WTC11 (cell line): ENCODE results near the gene PDF. TPM values are rescaled to one million over a fixed set of nuclear protein-coding genes. Genes with fewer than 3 reads are reported as not detected.

ENCODE experiments used
- ATAC-seq: fragments of 200-7000 bp; cut with Tn5 transposase; 2 replicates; pipeline ENCODE4 v1.10.0; 2021; ENCODE audit warnings: mild to moderate bottlenecking, moderate library complexity
- CTCF ChIA-PET: fragments of 300-600 bp; sonication (Branson Sonifier 250); formaldehyde crosslinking; loops from one replicate; lab custom pipeline; 2021; ENCODE audit warnings: antibody characterized with exemption; lab: Charles Lee
- POLR2A ChIA-PET: fragments of 350-600 bp; sonication (Branson Sonifier 250); formaldehyde crosslinking; loops from one replicate; lab custom pipeline; 2021; ENCODE audit warnings: antibody characterized with exemption; lab: Charles Lee
- DNase-seq: peaks from one replicate; pipeline ENCODE4 v3.0.0; 2021; ENCODE audit warnings: low spot score
- H3K27ac Mint-ChIP-seq: 2 replicates; pipeline ENCODE4 v1.8.0; 2021; ENCODE audit warnings: mixed read lengths
- H3K27me3 Mint-ChIP-seq: 2 replicates; pipeline ENCODE4 v1.8.0; 2021; ENCODE audit warnings: low read depth, mild to moderate bottlenecking, moderate library complexity, mixed read lengths
- H3K36me3 Mint-ChIP-seq: 2 replicates; pipeline ENCODE4 v1.8.0; 2021; ENCODE audit warnings: mixed read lengths
- H3K4me1 Mint-ChIP-seq: 2 replicates; pipeline ENCODE4 v1.8.0; 2022; ENCODE audit warnings: mixed read lengths
- H3K4me3 Mint-ChIP-seq: 2 replicates; pipeline ENCODE4 v1.8.0; 2021; ENCODE audit warnings: mild to moderate bottlenecking, moderate library complexity, mixed read lengths
- H3K9me3 Mint-ChIP-seq: 2 replicates; pipeline ENCODE4 v1.8.0; 2021; ENCODE audit warnings: mixed read lengths
- AR ChIP-seq: fragments of 250-450 bp; sonication (Bioruptor Pico); IDR thresholded peaks from 2 replicates; pipeline ENCODE4 v1.9.0; 2021; ENCODE audit warnings: mild to moderate bottlenecking
- ATF3 ChIP-seq: sonication (generic); formaldehyde crosslinking; conservative IDR thresholded peaks from 2 replicates; pipeline ENCODE4 v1.8.1; 2022; ENCODE audit warnings: mild to moderate bottlenecking, missing genetic modification reagents
- ATF6 ChIP-seq: sonication (generic); formaldehyde crosslinking; IDR thresholded peaks from 2 replicates; pipeline ENCODE4 v1.8.1; 2023; ENCODE audit warnings: mild to moderate bottlenecking, missing genetic modification reagents
- ETV6 ChIP-seq: sonication (generic); formaldehyde crosslinking; IDR thresholded peaks from 2 replicates; pipeline ENCODE4 v1.8.1; 2022; ENCODE audit warnings: mild to moderate bottlenecking, missing genetic modification reagents
- FOXJ3 ChIP-seq: sonication (generic); formaldehyde crosslinking; IDR thresholded peaks from 2 replicates; pipeline ENCODE4 v1.9.0; 2021; ENCODE audit warnings: missing genetic modification reagents, mild to moderate bottlenecking, borderline replicate concordance
- FOXK1 ChIP-seq: sonication (generic); formaldehyde crosslinking; IDR thresholded peaks from 2 replicates; pipeline ENCODE4 v1.8.0; 2022; ENCODE audit warnings: mild to moderate bottlenecking, moderate library complexity, missing genetic modification reagents
- FOXP1 ChIP-seq: sonication (generic); formaldehyde crosslinking; IDR thresholded peaks from 2 replicates; pipeline ENCODE4 v1.8.0; 2022; ENCODE audit warnings: missing genetic modification reagents, mild to moderate bottlenecking, moderate library complexity, borderline replicate concordance
- IRF1 ChIP-seq: sonication (generic); formaldehyde crosslinking; IDR thresholded peaks from 2 replicates; pipeline ENCODE4 v1.8.0; 2023; ENCODE audit warnings: missing genetic modification reagents
- JAZF1 ChIP-seq: fragments of 250-450 bp; sonication (Bioruptor Pico); IDR thresholded peaks from 2 replicates; pipeline ENCODE4 v1.9.0; 2021; ENCODE audit warnings: moderate library complexity, mild to moderate bottlenecking, inconsistent platforms
- MAX ChIP-seq: sonication (generic); formaldehyde crosslinking; IDR thresholded peaks from 2 replicates; pipeline ENCODE4 v1.8.0; 2022; ENCODE audit warnings: mild to moderate bottlenecking, missing genetic modification reagents
- MYBL2 ChIP-seq: sonication (generic); formaldehyde crosslinking; IDR thresholded peaks from 2 replicates; pipeline ENCODE4 v1.8.1; 2023; ENCODE audit warnings: mild to moderate bottlenecking, moderate library complexity, missing genetic modification reagents
- NFATC4 ChIP-seq: fragments of 250-450 bp; sonication (Bioruptor Pico); IDR thresholded peaks from 2 replicates; pipeline ENCODE4 v1.9.0; 2021; ENCODE audit warnings: mild to moderate bottlenecking
- NFE2L1 ChIP-seq: sonication (generic); formaldehyde crosslinking; IDR thresholded peaks from 2 replicates; pipeline ENCODE4 v1.8.1; 2023; ENCODE audit warnings: missing genetic modification reagents
- NR1H2 ChIP-seq: sonication (generic); formaldehyde crosslinking; IDR thresholded peaks from 2 replicates; pipeline ENCODE4 v1.9.0; 2021; ENCODE audit warnings: mild to moderate bottlenecking, moderate library complexity, missing genetic modification reagents
- NR3C1 ChIP-seq: sonication (generic); formaldehyde crosslinking; conservative IDR thresholded peaks from 2 replicates; pipeline ENCODE4 v1.8.1; 2023; ENCODE audit warnings: low read depth, mild to moderate bottlenecking, missing genetic modification reagents
- OVOL2 ChIP-seq: fragments of 250-450 bp; sonication (Bioruptor Pico); IDR thresholded peaks from 2 replicates; pipeline ENCODE4 v1.9.0; 2021; ENCODE audit warnings: mild to moderate bottlenecking, borderline replicate concordance
- PREB ChIP-seq: sonication (generic); formaldehyde crosslinking; IDR thresholded peaks from 2 replicates; pipeline ENCODE4 v1.8.1; 2022; ENCODE audit warnings: mild to moderate bottlenecking, missing genetic modification reagents, moderate library complexity, borderline replicate concordance
- SMAD3 ChIP-seq: sonication (generic); formaldehyde crosslinking; IDR thresholded peaks from 2 replicates; pipeline ENCODE4 v1.8.0; 2022; ENCODE audit warnings: missing genetic modification reagents, mild to moderate bottlenecking, borderline replicate concordance
- SOX15 ChIP-seq: fragments of 250-450 bp; sonication (Bioruptor Pico); IDR thresholded peaks from 2 replicates; pipeline ENCODE4 v1.9.0; 2021; ENCODE audit warnings: mild to moderate bottlenecking
- SP1 ChIP-seq: sonication (generic); formaldehyde crosslinking; conservative IDR thresholded peaks from 2 replicates; pipeline ENCODE4 v1.8.1; 2022; ENCODE audit warnings: missing genetic modification reagents
- ZNF425 ChIP-seq: fragments of 250-450 bp; sonication (Bioruptor Pico); conservative IDR thresholded peaks from 2 replicates; pipeline ENCODE4 v1.9.0; 2021; ENCODE audit warnings: mild to moderate bottlenecking
- ZNF671 ChIP-seq: fragments of 250-450 bp; sonication (Bioruptor Pico); IDR thresholded peaks from 2 replicates; pipeline ENCODE4 v1.8.0; 2021; ENCODE audit warnings: mild to moderate bottlenecking
- ZSCAN18 ChIP-seq: fragments of 250-450 bp; sonication (Bioruptor Pico); IDR thresholded peaks from 2 replicates; pipeline ENCODE4 v2.1.2; 2022; ENCODE audit warnings: mild to moderate bottlenecking, moderate library complexity
- total RNA-seq: library from RNA; stranded (reverse); gene quantifications from 3 replicates; pipeline ENCODE4 v1.2.3, GENCODE V29; 2021

Gene PDF
- total RNA-seq, 1 experiment from 2014 or later: 28.2 TPM

- no peak for TF ChIP-seq AR
- no peak for TF ChIP-seq JAZF1
- no peak for TF ChIP-seq NR1H2
- no peak for TF ChIP-seq IRF1
- TF ChIP-seq ZNF671 (CRISPR knock-in tag): no peak
- no peak for TF ChIP-seq SMAD3
- TF ChIP-seq ATF3 (CRISPR knock-in tag): no peak
- no peak for TF ChIP-seq FOXK1 (CRISPR knock-in tag)
- no peak for TF ChIP-seq MYBL2
- TF ChIP-seq FOXJ3 (CRISPR knock-in tag): no peak
- TF ChIP-seq NFE2L1 (CRISPR knock-in tag): no peak
- no peak for TF ChIP-seq MAX
- TF ChIP-seq OVOL2 (CRISPR knock-in tag): no peak
Measured at GRCh38 chr16:69307091-69307490, 23.3 kb downstream of the PDF start (continued).

GRCh38 chr16:69306031-69306430 lies 24.4 kb downstream of the PDF start:
- DNase-seq: no peak
- ChIA-PET POLR2A (no interaction called here), CTCF (no interaction called here)
- no peaks in the 10 kb centered on the region for H3K27me3 Mint-ChIP-seq
- peaks cover 3% of the 10 kb centered on the region; the same call in 1 of the 2 replicates for H3K4me1 Mint-ChIP-seq
- no peak overlapping the region for H3K4me3 Mint-ChIP-seq
- peaks cover 2% of the 10 kb centered on the region; the same call in 1 of the 2 replicates for H3K36me3 Mint-ChIP-seq
- no peak overlapping the region; the same call in 1 of the 2 replicates for H3K27ac Mint-ChIP-seq
- no peak for ATAC-seq
- H3K9me3 Mint-ChIP-seq: no peaks in the 10 kb centered on the region
- no peak for TF ChIP-seq IRF1
- TF ChIP-seq ZNF425 (CRISPR knock-in tag): no peak
- TF ChIP-seq ETV6: no peak
- no peak for TF ChIP-seq AR
- TF ChIP-seq NFATC4 (CRISPR knock-in tag): no peak
- TF ChIP-seq FOXJ3 (CRISPR knock-in tag): no peak
- TF ChIP-seq PREB: no peak
- TF ChIP-seq ATF6: no peak
- no peak for TF ChIP-seq FOXP1 (CRISPR knock-in tag)
- no peak for TF ChIP-seq NR3C1
- no peak for TF ChIP-seq SP1 (CRISPR knock-in tag)
- TF ChIP-seq SOX15 (CRISPR knock-in tag): no peak
- TF ChIP-seq ZSCAN18: no peak
